ENCODE data around the gene ST8SIA1.

GRCh38 chr12:22276867-22277266, 57.6 kb downstream of the ST8SIA1 start:
- TF ChIP-seq BHLHE40 (IDR thresholded peaks at IDR 0.05; ENCODE audit: low read depth, low read length) (no peak), RCOR1 (IDR thresholded peaks at IDR 0.05; ENCODE audit: insufficient replicate concordance, low read length) (no peak)
- TF ChIP-seq, protein P1, sequence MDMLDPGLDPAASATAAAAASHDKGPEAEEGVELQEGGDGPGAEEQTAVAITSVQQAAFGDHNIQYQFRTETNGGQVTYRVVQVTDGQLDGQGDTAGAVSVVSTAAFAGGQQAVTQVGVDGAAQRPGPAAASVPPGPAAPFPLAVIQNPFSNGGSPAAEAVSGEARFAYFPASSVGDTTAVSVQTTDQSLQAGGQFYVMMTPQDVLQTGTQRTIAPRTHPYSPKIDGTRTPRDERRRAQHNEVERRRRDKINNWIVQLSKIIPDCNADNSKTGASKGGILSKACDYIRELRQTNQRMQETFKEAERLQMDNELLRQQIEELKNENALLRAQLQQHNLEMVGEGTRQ (IDR thresholded peaks at IDR 0.05; ENCODE audit: low read depth, low read length): no peak
- TF ChIP-seq, protein P2, sequence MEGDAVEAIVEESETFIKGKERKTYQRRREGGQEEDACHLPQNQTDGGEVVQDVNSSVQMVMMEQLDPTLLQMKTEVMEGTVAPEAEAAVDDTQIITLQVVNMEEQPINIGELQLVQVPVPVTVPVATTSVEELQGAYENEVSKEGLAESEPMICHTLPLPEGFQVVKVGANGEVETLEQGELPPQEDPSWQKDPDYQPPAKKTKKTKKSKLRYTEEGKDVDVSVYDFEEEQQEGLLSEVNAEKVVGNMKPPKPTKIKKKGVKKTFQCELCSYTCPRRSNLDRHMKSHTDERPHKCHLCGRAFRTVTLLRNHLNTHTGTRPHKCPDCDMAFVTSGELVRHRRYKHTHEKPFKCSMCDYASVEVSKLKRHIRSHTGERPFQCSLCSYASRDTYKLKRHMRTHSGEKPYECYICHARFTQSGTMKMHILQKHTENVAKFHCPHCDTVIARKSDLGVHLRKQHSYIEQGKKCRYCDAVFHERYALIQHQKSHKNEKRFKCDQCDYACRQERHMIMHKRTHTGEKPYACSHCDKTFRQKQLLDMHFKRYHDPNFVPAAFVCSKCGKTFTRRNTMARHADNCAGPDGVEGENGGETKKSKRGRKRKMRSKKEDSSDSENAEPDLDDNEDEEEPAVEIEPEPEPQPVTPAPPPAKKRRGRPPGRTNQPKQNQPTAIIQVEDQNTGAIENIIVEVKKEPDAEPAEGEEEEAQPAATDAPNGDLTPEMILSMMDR (conservative IDR thresholded peaks at IDR 0.05; ENCODE audit: low read depth, low read length): no peak
- TF ChIP-seq, protein P3, sequence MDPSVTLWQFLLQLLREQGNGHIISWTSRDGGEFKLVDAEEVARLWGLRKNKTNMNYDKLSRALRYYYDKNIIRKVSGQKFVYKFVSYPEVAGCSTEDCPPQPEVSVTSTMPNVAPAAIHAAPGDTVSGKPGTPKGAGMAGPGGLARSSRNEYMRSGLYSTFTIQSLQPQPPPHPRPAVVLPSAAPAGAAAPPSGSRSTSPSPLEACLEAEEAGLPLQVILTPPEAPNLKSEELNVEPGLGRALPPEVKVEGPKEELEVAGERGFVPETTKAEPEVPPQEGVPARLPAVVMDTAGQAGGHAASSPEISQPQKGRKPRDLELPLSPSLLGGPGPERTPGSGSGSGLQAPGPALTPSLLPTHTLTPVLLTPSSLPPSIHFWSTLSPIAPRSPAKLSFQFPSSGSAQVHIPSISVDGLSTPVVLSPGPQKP (IDR thresholded peaks at IDR 0.05; ENCODE audit: borderline replicate concordance, low read depth, low read length): no peak
